Upper lobe of left lung (tissue), 4 donors: ENCODE data around the gene ZNF628.

Source experiments
- CTCF ChIP-seq, 6 experiments: fragments of 450-650 bp in 4 of 6; fragments of 200-600 bp in 2 of 6; sonication (generic) in 2 of 6; IDR thresholded peaks; one replicate each; pipeline ENCODE4 v1.5.1; 2016 to 2019; ENCODE audit warnings: antibody characterized with exemption in 6 of 6
- POLR2A ChIP-seq, 4 donors: fragments of 450-650 bp; IDR thresholded peaks; one replicate each; pipeline ENCODE4 v1.5.1; 2016 to 2017; ENCODE audit warnings: antibody characterized with exemption in 4 of 4, mild to moderate bottlenecking in 2 of 4

DNA sequence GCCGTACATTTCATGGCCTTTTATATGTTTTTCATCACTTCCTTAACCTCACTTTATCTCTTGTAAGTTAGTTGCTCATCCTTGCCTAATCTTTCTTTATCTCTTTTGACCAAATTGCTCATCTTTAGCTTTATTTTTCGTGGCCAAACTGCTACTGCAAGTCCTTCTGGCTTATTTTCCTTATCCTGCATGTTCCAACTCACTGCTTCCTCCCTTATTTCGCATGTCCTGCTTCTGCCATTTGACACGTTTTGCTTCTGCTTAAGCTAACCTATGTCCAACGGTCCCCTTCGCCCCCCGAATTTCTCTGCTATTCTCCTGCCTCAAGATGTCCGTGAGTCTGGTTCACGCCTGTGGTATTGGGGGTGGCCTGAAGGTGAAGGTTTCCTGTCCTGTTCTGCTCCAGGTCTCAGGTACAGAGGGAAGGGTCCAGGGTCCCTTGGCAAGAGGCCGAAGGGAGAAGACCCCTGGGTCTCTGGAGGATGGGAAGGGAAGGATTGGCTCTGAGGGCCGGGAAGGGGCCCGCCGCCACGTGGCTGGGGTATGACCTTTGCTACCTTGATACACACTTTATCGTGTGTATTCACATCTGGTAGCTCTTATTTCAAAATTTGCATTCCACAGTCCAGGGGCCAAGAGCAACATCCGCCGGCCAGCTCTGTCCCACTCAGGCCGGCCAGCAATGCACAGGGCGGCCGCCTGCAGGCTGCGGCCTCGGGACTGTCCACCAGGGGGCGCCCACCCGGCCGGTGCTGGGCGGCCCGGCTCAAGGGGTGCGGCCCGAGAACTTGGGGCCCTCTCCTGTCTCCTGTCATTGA, 9.0 kb upstream of the ZNF628 start:
- peak; percentile 93 to 99 (median 95) for TF ChIP-seq CTCF (IDR thresholded peaks at IDR 0.05)
- no peak for TF ChIP-seq POLR2A (IDR thresholded peaks at IDR 0.05)
